CD4-positive, alpha-beta memory T cell (primary cell): Measurements from ENCODE around the gene LEMD1. TPM values are rescaled to one million over a fixed set of nuclear protein-coding genes. Genes with fewer than 3 reads are reported as not detected.

Experiments used
- CTCF ChIA-PET: fragments of 350-600 bp; sonication (Branson Sonifier 250); formaldehyde crosslinking; loops from one replicate; lab custom pipeline; 2021; ENCODE audit warnings: inconsistent platforms; ENCODE audit not compliant: partially characterized antibody; lab: Charles Lee
- POLR2A ChIA-PET: fragments of 350-600 bp; sonication (Branson Sonifier 250); formaldehyde crosslinking; loops from one replicate; lab custom pipeline; 2021; ENCODE audit not compliant: partially characterized antibody; lab: Charles Lee
- DNase-seq, 5 donors: peaks; one replicate each; pipeline versions ENCODE4 v3.0.0 to v3.0.0-alpha.2; 2020 to 2022; ENCODE audit warnings: mixed read lengths in 1 of 5
- H3K27ac ChIP-seq: one replicate; pipeline ENCODE4 v1.7.0; 2013; ENCODE audit warnings: low read depth, low read length
- H3K27me3 ChIP-seq: 2 replicates; pipeline ENCODE4 v1.7.0; 2013; ENCODE audit warnings: mild to moderate bottlenecking, low read length, moderate library complexity; ENCODE audit not compliant: insufficient read depth
- H3K36me3 ChIP-seq: 2 replicates; pipeline ENCODE4 v1.7.0; 2013; ENCODE audit warnings: mild to moderate bottlenecking, low read length, moderate library complexity; ENCODE audit not compliant: insufficient read depth
- H3K4me1 ChIP-seq: 2 replicates; pipeline ENCODE4 v1.7.0; 2013; ENCODE audit warnings: mild to moderate bottlenecking, low read length, moderate library complexity; ENCODE audit not compliant: insufficient read depth
- H3K4me3 ChIP-seq, 2 donors: one replicate each; pipeline ENCODE4 v1.7.0; 2013; ENCODE audit warnings: low read length in 2 of 2, mild to moderate bottlenecking in 1 of 2
- H3K9me3 ChIP-seq, 2 donors: one replicate each; pipeline ENCODE4 v1.7.0; 2013; ENCODE audit warnings: low read length in 2 of 2, control low read depth in 1 of 2; ENCODE audit not compliant: control insufficient read depth in 1 of 2
- H3K27ac Mint-ChIP-seq, 7 donors: one replicate each; pipeline ENCODE4 v1.8.0; 2020 to 2021; ENCODE audit warnings: mixed read lengths in 7 of 7, mild to moderate bottlenecking in 6 of 7, inconsistent platforms in 3 of 7, moderate library complexity in 3 of 7
- H3K27me3 Mint-ChIP-seq, 2 donors: one replicate each; pipeline ENCODE4 v1.8.0; 2020 to 2021; ENCODE audit warnings: mixed read lengths in 2 of 2
- H3K36me3 Mint-ChIP-seq, 2 donors: one replicate each; pipeline ENCODE4 v1.8.0; 2020 to 2021; ENCODE audit warnings: mixed read lengths in 2 of 2, inconsistent platforms in 1 of 2, mild to moderate bottlenecking in 1 of 2
- H3K4me1 Mint-ChIP-seq, 4 donors: one replicate each; pipeline ENCODE4 v1.8.0; 2020 to 2021; ENCODE audit warnings: mixed read lengths in 4 of 4, mild to moderate bottlenecking in 1 of 4
- H3K4me3 Mint-ChIP-seq, 8 donors: one replicate each; pipeline ENCODE4 v1.8.0; 2020 to 2021; ENCODE audit warnings: mixed read lengths in 8 of 8, mild to moderate bottlenecking in 7 of 8, moderate library complexity in 6 of 8, inconsistent platforms in 3 of 8
- H3K9me3 Mint-ChIP-seq, 8 donors: one replicate each; pipeline ENCODE4 v1.8.0; 2020 to 2021; ENCODE audit warnings: mixed read lengths in 8 of 8, mild to moderate bottlenecking in 5 of 8, inconsistent platforms in 3 of 8, moderate library complexity in 1 of 8
- intact Hi-C: fragments of 100-400 bp; cut with micrococcal nuclease; formaldehyde crosslinking; loops from one replicate; pipeline ENCODE4 v1.15.1; 2023
- polyA plus RNA-seq, 2 donors: library from polyadenylated mRNA; unstranded; fragments of 300-500 nt; fragmentation: Illumina TruSeq; gene quantifications; one replicate each; pipeline ENCODE4 v1.2.3, GENCODE V29; 2021
- total RNA-seq, 2 experiments: library from RNA; stranded (reverse); gene quantifications; one replicate each; pipeline ENCODE4 v1.2.3, GENCODE V29; 2021

The LEMD1 gene
- total and polyA plus RNA-seq, 4 experiments from 2014 or later, result 1.3 TPM; not detected in 3

GRCh38 chr1:205356440-205357139 is 65.3 kb downstream of the LEMD1 start, which contains the start of gene KLHDC8A:
KLHDC8A (minus strand) TSS chr1:205356922; CDS start chr1:205343604, 13,318 bp downstream.
- CTCF ChIA-PET, result interaction anchor here (0.8 to 4.8 kb wide), 5 partner anchors 11 to 167 kb away, joined by 3 to 33 read pairs (median 11); no protein-coding TSS in a partner anchor
- POLR2A ChIA-PET, result no interaction called here
- no peaks in the 10 kb centered on the region for H3K4me1 Mint-ChIP-seq

GRCh38 chr1:205355075-205355453 is 66.8 kb downstream of the LEMD1 start:
- intact Hi-C loops, result no loop called here
- Histone ChIP-seq H3K27me3 (peaks cover 4% of the 10 kb centered on the region), H3K9me3 (no peaks in the 10 kb centered on the region), H3K4me3 (no peak overlapping the region), H3K36me3 (no peaks in the 10 kb centered on the region), H3K4me1 (no peaks in the 10 kb centered on the region), H3K27ac (no peak overlapping the region)
- H3K27ac Mint-ChIP-seq, result no peak overlapping the region
- H3K27me3 Mint-ChIP-seq, result peaks cover 12 to 16% of the 10 kb centered on the region in 2 donors
- H3K36me3 Mint-ChIP-seq, result no peaks in the 10 kb centered on the region
- no peak for DNase-seq
- H3K9me3 Mint-ChIP-seq, result no peaks in the 10 kb centered on the region
- CTCF ChIA-PET, result interaction anchor here (1.1 to 4.9 kb wide), 19 partner anchors 8 to 287 kb away, joined by 3 to 96 read pairs (median 7); no protein-coding TSS in a partner anchor
- H3K4me3 Mint-ChIP-seq, result no peak overlapping the region
- no peaks in the 10 kb centered on the region for H3K4me1 Mint-ChIP-seq
- POLR2A ChIA-PET, result no interaction called here

More at GRCh38 chr1:205356440-205357139, 65.3 kb downstream of the LEMD1 start, which contains the start of gene KLHDC8A:
- no peaks in the 10 kb centered on the region for H3K9me3 Mint-ChIP-seq
- intact Hi-C loops, result no loop called here
- Histone ChIP-seq H3K4me3 (no peak within 1 kb of the TSS), H3K36me3 (no peaks in the 10 kb centered on the region), H3K4me1 (no peaks in the 10 kb centered on the region), H3K27me3 (peaks cover 4% of the 10 kb centered on the region), H3K9me3 (no peaks in the 10 kb centered on the region), H3K27ac (no peak within 1 kb of the TSS)
- no peaks in the 10 kb centered on the region for H3K36me3 Mint-ChIP-seq
- H3K27me3 Mint-ChIP-seq, result peaks cover 15 to 16% of the 10 kb centered on the region in 2 donors
- H3K27ac Mint-ChIP-seq, result peak within 1 kb of the TSS in 1 of 7 donors; percentile 4
- DNase-seq, result no peak
- no peak within 1 kb of the TSS for H3K4me3 Mint-ChIP-seq

- H3K9me3 Mint-ChIP-seq, result no peaks in the 10 kb centered on the region
- H3K4me3 ChIP-seq, result no peak overlapping the region
- H3K4me3 Mint-ChIP-seq, result no peak overlapping the region
- POLR2A ChIA-PET, result interaction anchor here (1.0 to 2.1 kb wide), 4 partner anchors 22 to 170 kb away, joined by 3 to 10 read pairs (median 6); no protein-coding TSS in a partner anchor
- H3K4me1 ChIP-seq, result no peaks in the 10 kb centered on the region
- H3K27me3 ChIP-seq, result peaks cover 4% of the 10 kb centered on the region
- CTCF ChIA-PET, result interaction anchor here (0.7 to 4.9 kb wide), 46 partner anchors 8 to 304 kb away, joined by 3 to 96 read pairs (median 5); no protein-coding TSS in a partner anchor
- H3K4me1 Mint-ChIP-seq, result no peaks in the 10 kb centered on the region
- peaks cover 12 to 16% of the 10 kb centered on the region in 2 donors for H3K27me3 Mint-ChIP-seq
- H3K27ac Mint-ChIP-seq, result no peak overlapping the region
- peak; percentile 57 to 70 (median 62) for DNase-seq
- intact Hi-C loops, result loop anchor here (1.0 kb wide), 5 partner anchors 43 to 170 kb away; no protein-coding TSS in a partner anchor
- H3K9me3 ChIP-seq, result no peaks in the 10 kb centered on the region
- H3K36me3 ChIP-seq, result no peaks in the 10 kb centered on the region
- no peaks in the 10 kb centered on the region for H3K36me3 Mint-ChIP-seq
- H3K27ac ChIP-seq, result no peak overlapping the region
Observed at GRCh38 chr1:205354259-205355074, 67.4 kb downstream of the LEMD1 start.

- H3K27ac ChIP-seq, result no peak overlapping the region
- CTCF ChIA-PET, result interaction anchor here (0.7 to 4.9 kb wide), 43 partner anchors 7 to 305 kb away, joined by 3 to 96 read pairs (median 5); no protein-coding TSS in a partner anchor
- Mint-ChIP-seq H3K9me3 (no peaks in the 10 kb centered on the region), H3K4me1 (no peaks in the 10 kb centered on the region), H3K27me3 (peaks cover 13 to 15% of the 10 kb centered on the region in 2 donors), H3K4me3 (no peak overlapping the region), H3K27ac (no peak overlapping the region), H3K36me3 (no peaks in the 10 kb centered on the region)
- intact Hi-C loops, result loop anchor here (1.0 kb wide), 5 partner anchors 44 to 171 kb away; no protein-coding TSS in a partner anchor
- DNase-seq, result no peak
- POLR2A ChIA-PET, result interaction anchor here (1.0 to 2.1 kb wide), 4 partner anchors 21 to 170 kb away, joined by 3 to 10 read pairs (median 6); no protein-coding TSS in a partner anchor
- no peak overlapping the region for H3K4me3 ChIP-seq
- no peaks in the 10 kb centered on the region for H3K9me3 ChIP-seq
- H3K36me3 ChIP-seq, result no peaks in the 10 kb centered on the region
- peaks cover 2% of the 10 kb centered on the region for H3K27me3 ChIP-seq
- no peaks in the 10 kb centered on the region for H3K4me1 ChIP-seq
Observed at GRCh38 chr1:205353612-205354011, 68.2 kb downstream of the LEMD1 start.

- H3K27ac Mint-ChIP-seq, result no peak overlapping the region
- no peaks in the 10 kb centered on the region for H3K27me3 ChIP-seq
- DNase-seq, result no peak
- H3K36me3 Mint-ChIP-seq, result no peaks in the 10 kb centered on the region
- no peak overlapping the region for H3K27ac ChIP-seq
- H3K27me3 Mint-ChIP-seq, result peaks cover 11 to 18% of the 10 kb centered on the region in 2 donors
- ChIA-PET POLR2A (interaction anchor here (1.5 to 2.1 kb wide), 2 partner anchors 80 to 133 kb away, joined by 8 to 10 read pairs; no protein-coding TSS in a partner anchor), CTCF (interaction anchor here (0.9 to 4.9 kb wide), 18 partner anchors 14 to 305 kb away, joined by 3 to 96 read pairs (median 9); no protein-coding TSS in a partner anchor)
- no peaks in the 10 kb centered on the region for H3K36me3 ChIP-seq
- no peaks in the 10 kb centered on the region for H3K4me1 ChIP-seq
- no peak overlapping the region for H3K4me3 ChIP-seq
- intact Hi-C loops, result no loop called here
- H3K4me1 Mint-ChIP-seq, result no peaks in the 10 kb centered on the region
- H3K9me3 ChIP-seq, result no peaks in the 10 kb centered on the region
- H3K9me3 Mint-ChIP-seq, result no peaks in the 10 kb centered on the region
- no peak overlapping the region for H3K4me3 Mint-ChIP-seq
Observed at GRCh38 chr1:205353191-205353590, 68.7 kb downstream of the LEMD1 start.

GRCh38 chr1:205351984-205352713 is 69.7 kb downstream of the LEMD1 start:
- POLR2A ChIA-PET, result no interaction called here
- intact Hi-C loops, result no loop called here

More at GRCh38 chr1:205351984-205352713, 69.7 kb downstream of the LEMD1 start:
- DNase-seq, result no peak
- H3K36me3 ChIP-seq, result no peaks in the 10 kb centered on the region
- no peak overlapping the region for H3K27ac Mint-ChIP-seq
- H3K4me3 ChIP-seq, result no peak overlapping the region
- no peak overlapping the region for H3K27ac ChIP-seq
- no peaks in the 10 kb centered on the region for H3K4me1 ChIP-seq
- H3K36me3 Mint-ChIP-seq, result no peaks in the 10 kb centered on the region
- no peaks in the 10 kb centered on the region for H3K4me1 Mint-ChIP-seq
- no peaks in the 10 kb centered on the region for H3K9me3 Mint-ChIP-seq
- CTCF ChIA-PET, result interaction anchor here (0.8 to 4.9 kb wide), 8 partner anchors 9 to 172 kb away, joined by 3 to 96 read pairs (median 24); no protein-coding TSS in a partner anchor
- H3K27me3 Mint-ChIP-seq, result peaks cover 6 to 14% of the 10 kb centered on the region in 2 donors
- H3K27me3 ChIP-seq, result no peaks in the 10 kb centered on the region
- no peaks in the 10 kb centered on the region for H3K9me3 ChIP-seq
- no peak overlapping the region for H3K4me3 Mint-ChIP-seq
